Central memory CD8-positive, alpha-beta T cell (primary cell): ENCODE data around the gene NKAIN2.

Experiments used
- ATAC-seq: fragments of 150-1000 bp; cut with Tn5 transposase; replicated peaks from 2 replicates; pipeline ENCODE4 v1.10.0; 2022; ENCODE audit warnings: mild to moderate bottlenecking, moderate FRiP score, moderate number of reproducible peaks; ENCODE audit not compliant: poor library complexity, severe bottlenecking; ENCODE audit errors: extremely low read depth
- DNase-seq, 2 donors: peaks; one replicate each; pipeline ENCODE4 v3.0.0; 2021; ENCODE audit warnings: low spot score in 2 of 2
- H3K27ac Mint-ChIP-seq: one replicate; pipeline ENCODE4 v1.8.0; 2022; ENCODE audit warnings: low read depth, mild to moderate bottlenecking, moderate library complexity, mixed read lengths
- H3K27me3 Mint-ChIP-seq: one replicate; pipeline ENCODE4 v1.8.0; 2022; ENCODE audit warnings: mixed read lengths
- H3K36me3 Mint-ChIP-seq: one replicate; pipeline ENCODE4 v1.8.0; 2022; ENCODE audit warnings: mild to moderate bottlenecking, moderate library complexity, mixed read lengths; ENCODE audit not compliant: insufficient read depth
- H3K4me1 Mint-ChIP-seq: one replicate; pipeline ENCODE4 v1.8.0; 2022; ENCODE audit warnings: mixed read lengths
- H3K4me3 Mint-ChIP-seq: one replicate; pipeline ENCODE4 v1.8.0; 2022; ENCODE audit warnings: mild to moderate bottlenecking, moderate library complexity, mixed read lengths
- H3K9me3 Mint-ChIP-seq: one replicate; pipeline ENCODE4 v1.8.0; 2022; ENCODE audit warnings: mixed read lengths

The NKAIN2 gene

GRCh38 chr6:124857746-124858145, 1054.1 kb downstream of the NKAIN2 start:
- no peak for ATAC-seq
- Mint-ChIP-seq H3K27me3 (no peaks in the 10 kb centered on the region), H3K4me1 (no peaks in the 10 kb centered on the region), H3K27ac (no peak overlapping the region), H3K9me3 (no peaks in the 10 kb centered on the region), H3K4me3 (no peak overlapping the region), H3K36me3 (no peaks in the 10 kb centered on the region)
- no peak for DNase-seq

DNA sequence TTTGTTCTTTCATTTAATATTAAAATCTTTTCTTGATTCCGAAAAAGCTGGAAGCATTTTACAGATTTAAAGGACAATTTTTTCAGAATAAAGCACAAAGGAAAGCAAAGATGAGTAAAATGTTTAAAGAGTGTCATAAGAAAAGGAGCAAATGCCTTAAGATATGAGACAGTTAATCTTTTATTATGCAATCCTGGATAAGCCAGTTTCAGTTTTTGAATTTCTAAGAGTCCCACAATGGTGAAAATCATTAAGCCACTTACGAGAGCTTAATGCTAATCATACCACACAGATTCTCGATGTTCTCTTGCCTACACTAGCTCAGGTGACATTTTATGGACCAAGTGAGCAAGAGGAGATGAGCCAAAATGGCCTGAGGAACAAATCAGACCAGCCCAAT, 1054.9 kb downstream of the NKAIN2 start:
- DNase-seq = no peak
- ATAC-seq = no peak
- peaks cover 5% of the 10 kb centered on the region for H3K9me3 Mint-ChIP-seq
- H3K4me3 Mint-ChIP-seq = no peak overlapping the region
- H3K36me3 Mint-ChIP-seq = no peaks in the 10 kb centered on the region
- no peaks in the 10 kb centered on the region for H3K4me1 Mint-ChIP-seq
- H3K27ac Mint-ChIP-seq = no peak overlapping the region
- no peaks in the 10 kb centered on the region for H3K27me3 Mint-ChIP-seq

GRCh38 chr6:124859366-124859765, 1055.7 kb downstream of the NKAIN2 start:
- Mint-ChIP-seq H3K27me3 (no peaks in the 10 kb centered on the region), H3K9me3 (peaks cover 5% of the 10 kb centered on the region), H3K27ac (no peak overlapping the region), H3K4me1 (no peaks in the 10 kb centered on the region), H3K4me3 (no peak overlapping the region), H3K36me3 (no peaks in the 10 kb centered on the region)
- DNase-seq (no peak), ATAC-seq (no peak)

GRCh38 chr6:124866040-124866439, 1062.4 kb downstream of the NKAIN2 start:
- DNase-seq (no peak), ATAC-seq (no peak)
- no peaks in the 10 kb centered on the region for H3K36me3 Mint-ChIP-seq
- H3K4me1 Mint-ChIP-seq = no peaks in the 10 kb centered on the region
- H3K4me3 Mint-ChIP-seq = no peak overlapping the region
- peaks cover 5% of the 10 kb centered on the region for H3K9me3 Mint-ChIP-seq
- no peaks in the 10 kb centered on the region for H3K27me3 Mint-ChIP-seq
- no peak overlapping the region for H3K27ac Mint-ChIP-seq

GRCh38 chr6:124867121-124867520, 1063.5 kb downstream of the NKAIN2 start:
- no peaks in the 10 kb centered on the region for H3K27me3 Mint-ChIP-seq
- H3K36me3 Mint-ChIP-seq = no peaks in the 10 kb centered on the region
- no peaks in the 10 kb centered on the region for H3K4me1 Mint-ChIP-seq
- DNase-seq (no peak), ATAC-seq (no peak)
- no peak overlapping the region for H3K4me3 Mint-ChIP-seq
- peaks cover 5% of the 10 kb centered on the region for H3K9me3 Mint-ChIP-seq
- no peak overlapping the region for H3K27ac Mint-ChIP-seq

GRCh38 chr6:124868481-124868880, 1064.8 kb downstream of the NKAIN2 start:
- Mint-ChIP-seq H3K27ac (no peak overlapping the region), H3K4me1 (no peaks in the 10 kb centered on the region), H3K4me3 (no peak overlapping the region), H3K27me3 (no peaks in the 10 kb centered on the region), H3K9me3 (no peaks in the 10 kb centered on the region), H3K36me3 (no peaks in the 10 kb centered on the region)
- DNase-seq (no peak), ATAC-seq (no peak)

GRCh38 chr6:124869416-124869815, 1065.8 kb downstream of the NKAIN2 start:
- H3K9me3 Mint-ChIP-seq = no peaks in the 10 kb centered on the region
- no peak for ATAC-seq

GRCh38 chr6:124870611-124871459, 1067.2 kb downstream of the NKAIN2 start:
- H3K4me3 Mint-ChIP-seq = no peak overlapping the region
- no peaks in the 10 kb centered on the region for H3K36me3 Mint-ChIP-seq
- H3K27me3 Mint-ChIP-seq = no peaks in the 10 kb centered on the region
- H3K27ac Mint-ChIP-seq = no peak overlapping the region
- DNase-seq = no peak
- no peaks in the 10 kb centered on the region for H3K9me3 Mint-ChIP-seq
- no peaks in the 10 kb centered on the region for H3K4me1 Mint-ChIP-seq
- ATAC-seq = no peak

More at GRCh38 chr6:124869416-124869815, 1065.8 kb downstream of the NKAIN2 start:
- Mint-ChIP-seq H3K27ac (no peak overlapping the region), H3K4me1 (no peaks in the 10 kb centered on the region), H3K27me3 (no peaks in the 10 kb centered on the region), H3K36me3 (no peaks in the 10 kb centered on the region), H3K4me3 (no peak overlapping the region)
- DNase-seq = no peak

- H3K4me3 Mint-ChIP-seq = no peak overlapping the region
- no peaks in the 10 kb centered on the region for H3K36me3 Mint-ChIP-seq
- no peaks in the 10 kb centered on the region for H3K4me1 Mint-ChIP-seq
- ATAC-seq (no peak), DNase-seq (no peak)
- H3K9me3 Mint-ChIP-seq = no peaks in the 10 kb centered on the region
- H3K27ac Mint-ChIP-seq = no peak overlapping the region
- no peaks in the 10 kb centered on the region for H3K27me3 Mint-ChIP-seq
Observed at GRCh38 chr6:124872361-124873065, 1068.8 kb downstream of the NKAIN2 start.

DNA sequence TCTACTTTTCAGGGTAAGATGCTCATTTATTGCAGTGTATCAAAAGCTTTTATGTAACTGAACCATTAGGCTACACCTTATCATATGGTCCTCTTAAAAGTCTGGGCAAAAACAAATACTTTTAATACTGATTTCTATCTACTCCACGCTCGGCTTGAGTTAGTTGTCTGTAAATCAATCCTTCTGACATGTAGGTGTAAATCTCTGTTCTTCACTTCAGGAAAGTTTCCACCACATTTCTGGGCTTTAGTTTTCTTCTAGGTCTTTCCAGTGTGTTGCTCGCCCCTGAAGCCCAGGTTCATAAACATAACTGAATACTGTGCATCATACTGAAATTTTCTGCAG, 1069.4 kb downstream of the NKAIN2 start:
- Mint-ChIP-seq H3K4me3 (no peak overlapping the region), H3K9me3 (no peaks in the 10 kb centered on the region), H3K27me3 (no peaks in the 10 kb centered on the region), H3K4me1 (no peaks in the 10 kb centered on the region), H3K27ac (no peak overlapping the region), H3K36me3 (no peaks in the 10 kb centered on the region)
- DNase-seq (no peak), ATAC-seq (no peak)
